HepG2 (cell line): ENCODE data around the gene RAB20. TPM values are rescaled to one million over a fixed set of nuclear protein-coding genes. Genes with fewer than 3 reads are reported as not detected.

ENCODE experiments used
- ATAC-seq: fragments of 200-7000 bp; cut with Tn5 transposase; 3 replicates; pipeline ENCODE4 v1.9.1; 2020; ENCODE audit warnings: mild to moderate bottlenecking, moderate library complexity
- BruUV-seq: library from RNA; stranded (reverse); fragments of 400-500 nt; replicated peaks from 2 replicates; lab custom pipeline; 2021; lab: Mats Ljungman, UMichigan
- CTCF ChIA-PET: fragments of 300-600 bp; formaldehyde crosslinking; extraction: SDS; loops from one replicate; lab custom pipeline; 2021; ENCODE audit warnings: low total read pairs, inconsistent platforms, low intra/inter-chr PET ratio; lab: Yijun Ruan, JAX
- POLR2A ChIA-PET: fragments of 350-600 bp; sonication (Branson Sonifier 250); formaldehyde crosslinking; loops from one replicate; lab custom pipeline; 2020; ENCODE audit warnings: antibody characterized with exemption, inconsistent platforms; lab: Yijun Ruan, JAX
- DNase-seq: peaks from one replicate; pipeline ENCODE4 v3.0.0-alpha.2; 2015; ENCODE audit warnings: low spot score
- FAIRE-seq: peaks from 3 replicates; lab custom pipeline; 2011; peaks lifted over from hg19 to GRCh38; lab: Jason Lieb, UNC
- H2AFZ ChIP-seq: one replicate; pipeline ENCODE4 v1.6.1; 2011; ENCODE audit warnings: low read length, inconsistent platforms
- H3K27ac ChIP-seq: fragments of 300-600 bp; 3 replicates; pipeline ENCODE4 v1.8.0; 2011; ENCODE audit warnings: mixed run types, mild to moderate bottlenecking, mixed read lengths, low read length, inconsistent platforms; ENCODE audit not compliant: insufficient read depth; ENCODE audit errors: extremely low read length
- H3K27me3 ChIP-seq, 2 experiments: fragments of 200-600 bp in 1 of 2; 2 replicates in 1 of 2; 3 replicates in 1 of 2; pipeline versions ENCODE4 v1.6.0 to v1.8.0; 2011; ENCODE audit warnings: low read length in 2 of 2, mild to moderate bottlenecking in 2 of 2, moderate library complexity in 2 of 2, inconsistent platforms in 1 of 2; ENCODE audit not compliant: insufficient read depth in 2 of 2, control insufficient read depth in 1 of 2
- H3K36me3 ChIP-seq, 2 experiments: fragments of 200-600 bp in 1 of 2; replicated peaks in 1 of 2; 2 replicates in 1 of 2; 3 replicates in 1 of 2; pipeline versions ENCODE4 v1.5.1 to v1.8.0; 2011; ENCODE audit warnings: low read length in 2 of 2, inconsistent platforms in 1 of 2; ENCODE audit not compliant: insufficient read depth in 2 of 2, control insufficient read depth in 1 of 2
- H3K4me1 ChIP-seq: 2 replicates; pipeline ENCODE4 v1.5.1; 2012; ENCODE audit warnings: low read length, inconsistent platforms; ENCODE audit not compliant: insufficient read depth
- H3K4me2 ChIP-seq: 2 replicates; pipeline ENCODE4 v1.6.0; 2011; ENCODE audit warnings: low read depth, low read length, inconsistent platforms
- H3K4me3 ChIP-seq, 3 experiments: fragments of 200-600 bp in 1 of 3; sonication (generic), shearing (Covaris generic) in 1 of 3; replicated peaks in 1 of 3; 2 replicates each; pipeline ENCODE4 v1.5.1; 2011 to 2016; ENCODE audit warnings: low read length in 3 of 3, inconsistent platforms in 2 of 3, low read depth in 2 of 3, mild to moderate bottlenecking in 2 of 3, control low read depth in 1 of 3, mixed read lengths in 1 of 3; ENCODE audit not compliant: insufficient read depth in 1 of 3
- H3K79me2 ChIP-seq: one replicate; pipeline ENCODE4 v1.6.1; 2011; ENCODE audit warnings: low read length, inconsistent platforms; ENCODE audit not compliant: insufficient read depth
- H3K9ac ChIP-seq: 2 replicates; pipeline ENCODE4 v1.6.0; 2011; ENCODE audit warnings: mild to moderate bottlenecking, low read depth, low read length, inconsistent platforms; ENCODE audit not compliant: insufficient read depth
- H3K9me3 ChIP-seq: 2 replicates; pipeline ENCODE4 v1.5.1; 2012; ENCODE audit warnings: mild to moderate bottlenecking, low read length
- H4K20me1 ChIP-seq: 2 replicates; pipeline ENCODE4 v1.6.0; 2011; ENCODE audit warnings: inconsistent platforms, mild to moderate bottlenecking, low read length, moderate library complexity; ENCODE audit not compliant: insufficient read depth
- ATRX ChIP-seq: sonication (generic); formaldehyde crosslinking; IDR thresholded peaks from 2 replicates; pipeline ENCODE4 v1.4.0; 2020; ENCODE audit warnings: missing genetic modification reagents, borderline replicate concordance
- HOXA3 ChIP-seq: sonication (generic); formaldehyde crosslinking; IDR thresholded peaks from 2 replicates; pipeline ENCODE4 v1.5.0; 2020; ENCODE audit warnings: missing genetic modification reagents
- KAT8 ChIP-seq: IDR thresholded peaks from 2 replicates; pipeline ENCODE4 v1.6.1; 2016; ENCODE audit warnings: missing genetic modification reagents, missing compliant biosample characterization
- NONO ChIP-seq, 2 experiments: fragments of 450-650 bp in 1 of 2; sonication (generic) in 1 of 2; formaldehyde crosslinking in 1 of 2; IDR thresholded peaks in 1 of 2; conservative IDR thresholded peaks in 1 of 2; 2 replicates each; pipeline versions ENCODE4 v1.6.1 to v1.8.0; 2017 to 2022; ENCODE audit warnings: mild to moderate bottlenecking in 1 of 2, missing genetic modification reagents in 1 of 2, moderate library complexity in 1 of 2
- RXRA ChIP-seq: sonication (generic); formaldehyde crosslinking; IDR thresholded peaks from 2 replicates; pipeline ENCODE4 v1.5.1; 2020; ENCODE audit warnings: missing genetic modification reagents
- SCMH1 ChIP-seq: sonication (generic); formaldehyde crosslinking; IDR thresholded peaks from 2 replicates; pipeline ENCODE4 v1.9.0; 2021; ENCODE audit warnings: missing genetic modification reagents, mild to moderate bottlenecking, borderline replicate concordance
- ZNF256 ChIP-seq: sonication (generic); formaldehyde crosslinking; conservative IDR thresholded peaks from 2 replicates; pipeline ENCODE4 v1.4.0; 2020; ENCODE audit warnings: missing genetic modification reagents
- whole genome bisulfite sequencing: methylation state at CpG from one replicate; pipeline ENCODE4 v1.1.6; 2017; ENCODE audit warnings: low lambda C conversion rate; 5-methylcytosine and 5-hydroxymethylcytosine counted together
- in situ Hi-C: cut with HindIII; loops from 2 replicates; pipeline ENCODE4 v1.10.0; 2017; ENCODE audit warnings: low pct_unique_long_range_greater_than_20kb; ENCODE audit not compliant: extremely low pct_ligation_motif_present
- intact Hi-C: fragments of 100-400 bp; cut with micrococcal nuclease; formaldehyde crosslinking; loops from one replicate; pipeline ENCODE4 v1.10.0; 2022; ENCODE audit not compliant: unreplicated experiment
- polyA plus RNA-seq, 8 experiments: library from polyadenylated mRNA; depleted of rRNA in 3 of 8; stranded (reverse) in 7 of 8; unstranded in 1 of 8; fragments of >200 nt; fragmentation: Illumina TruSeq in 4 of 8; extraction: Trizol in 4 of 8; gene quantifications; 2 replicates each; pipeline versions ENCODE4 v1.2.1 to v1.2.3, GENCODE V29; 2011 to 2016; ENCODE audit warnings: low read depth in 4 of 8, missing spikeins in 1 of 8, mixed read lengths in 1 of 8; ENCODE audit not compliant: insufficient read depth in 1 of 8
- total RNA-seq, 5 experiments: library from RNA; depleted of rRNA; stranded (reverse); fragments of >200 nt; fragmentation: Illumina TruSeq; extraction: Trizol; gene quantifications; 2 replicates each; pipeline ENCODE4 v1.2.3, GENCODE V29; 2016; ENCODE audit warnings: low read depth in 1 of 5
- TF ChIP-seq, protein P1 (sequence below): sonication (generic); formaldehyde crosslinking; IDR thresholded peaks from 2 replicates; pipeline ENCODE4 v1.4.0; 2020; ENCODE audit warnings: mild to moderate bottlenecking, missing genetic modification reagents, borderline replicate concordance

Gene RAB20
- total and polyA plus RNA-seq, 2 of the 13 experiments (the other 11 are each of a cell fraction or from before 2014, with no cell fraction given): 15.6 to 30.5 TPM

- TF ChIP-seq HOXA3 (CRISPR knock-in tag) (0 out of 2 replicates have a peak, but pooled peaks have one; percentile 11), ZNF256 (CRISPR knock-in tag) (peak; percentile 97), KAT8 (no peak), SCMH1 (no peak)
These were observed 4.4 kb downstream of the RAB20 start (continued) for GRCh38 chr13:110557082-110557481.

DNA sequence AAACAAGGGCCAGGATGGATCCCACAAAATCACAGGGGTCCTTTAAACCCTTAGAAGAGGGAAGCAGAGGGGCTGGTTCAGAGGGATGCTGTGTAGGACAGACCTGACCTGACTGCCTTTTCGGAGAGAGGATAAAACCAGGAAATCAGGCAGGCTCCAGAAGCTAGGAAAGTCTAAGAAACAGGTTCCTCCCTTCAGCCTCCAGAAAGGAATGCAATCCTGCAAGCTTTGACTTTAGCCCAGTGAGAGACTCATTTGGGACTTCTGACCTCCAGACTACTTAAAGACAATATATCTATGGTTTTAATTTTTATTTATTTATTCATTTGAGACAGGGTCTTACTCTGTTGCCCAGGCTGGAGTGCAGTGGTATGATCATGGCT is 5.3 kb downstream of the RAB20 start:
- peaks cover 23% of the 10 kb centered on the region; the same call in 1 of the 2 replicates for H4K20me1 ChIP-seq
- BruUV-seq: no TSS peak
- peak overlapping the region; percentile 39 for H3K27ac ChIP-seq
- no peak overlapping the region for H2AFZ ChIP-seq
- no peaks in the 10 kb centered on the region for H3K9me3 ChIP-seq
- TF ChIP-seq, protein P1, sequence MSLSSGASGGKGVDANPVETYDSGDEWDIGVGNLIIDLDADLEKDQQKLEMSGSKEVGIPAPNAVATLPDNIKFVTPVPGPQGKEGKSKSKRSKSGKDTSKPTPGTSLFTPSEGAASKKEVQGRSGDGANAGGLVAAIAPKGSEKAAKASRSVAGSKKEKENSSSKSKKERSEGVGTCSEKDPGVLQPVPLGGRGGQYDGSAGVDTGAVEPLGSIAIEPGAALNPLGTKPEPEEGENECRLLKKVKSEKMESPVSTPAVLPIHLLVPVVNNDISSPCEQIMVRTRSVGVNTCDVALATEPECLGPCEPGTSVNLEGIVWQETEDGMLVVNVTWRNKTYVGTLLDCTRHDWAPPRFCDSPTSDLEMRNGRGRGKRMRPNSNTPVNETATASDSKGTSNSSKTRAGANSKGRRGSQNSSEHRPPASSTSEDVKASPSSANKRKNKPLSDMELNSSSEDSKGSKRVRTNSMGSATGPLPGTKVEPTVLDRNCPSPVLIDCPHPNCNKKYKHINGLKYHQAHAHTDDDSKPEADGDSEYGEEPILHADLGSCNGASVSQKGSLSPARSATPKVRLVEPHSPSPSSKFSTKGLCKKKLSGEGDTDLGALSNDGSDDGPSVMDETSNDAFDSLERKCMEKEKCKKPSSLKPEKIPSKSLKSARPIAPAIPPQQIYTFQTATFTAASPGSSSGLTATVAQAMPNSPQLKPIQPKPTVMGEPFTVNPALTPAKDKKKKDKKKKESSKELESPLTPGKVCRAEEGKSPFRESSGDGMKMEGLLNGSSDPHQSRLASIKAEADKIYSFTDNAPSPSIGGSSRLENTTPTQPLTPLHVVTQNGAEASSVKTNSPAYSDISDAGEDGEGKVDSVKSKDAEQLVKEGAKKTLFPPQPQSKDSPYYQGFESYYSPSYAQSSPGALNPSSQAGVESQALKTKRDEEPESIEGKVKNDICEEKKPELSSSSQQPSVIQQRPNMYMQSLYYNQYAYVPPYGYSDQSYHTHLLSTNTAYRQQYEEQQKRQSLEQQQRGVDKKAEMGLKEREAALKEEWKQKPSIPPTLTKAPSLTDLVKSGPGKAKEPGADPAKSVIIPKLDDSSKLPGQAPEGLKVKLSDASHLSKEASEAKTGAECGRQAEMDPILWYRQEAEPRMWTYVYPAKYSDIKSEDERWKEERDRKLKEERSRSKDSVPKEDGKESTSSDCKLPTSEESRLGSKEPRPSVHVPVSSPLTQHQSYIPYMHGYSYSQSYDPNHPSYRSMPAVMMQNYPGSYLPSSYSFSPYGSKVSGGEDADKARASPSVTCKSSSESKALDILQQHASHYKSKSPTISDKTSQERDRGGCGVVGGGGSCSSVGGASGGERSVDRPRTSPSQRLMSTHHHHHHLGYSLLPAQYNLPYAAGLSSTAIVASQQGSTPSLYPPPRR (CRISPR knock-in tag): no peak
- no peak for TF ChIP-seq NONO (IDR thresholded peaks at IDR 0.05)
- TF ChIP-seq NONO (CRISPR knock-in tag; conservative IDR thresholded peaks at IDR 0.05): no peak
- no peak for TF ChIP-seq RXRA (CRISPR knock-in tag)
- no peak for TF ChIP-seq ATRX (CRISPR knock-in tag)
- H3K4me2 ChIP-seq: peak overlapping the region; percentile 69
- POLR2A ChIA-PET: interaction anchor here (0.6 to 1.1 kb wide), 4 partner anchors 8 to 30 kb away, joined by 3 read pairs; no protein-coding TSS in a partner anchor
- peak overlapping the region in 1 of 3 experiments; percentile 31; a peak in 1 of 6 replicates for H3K4me3 ChIP-seq
- peaks cover 84% of the 10 kb centered on the region for H3K4me1 ChIP-seq
- in situ Hi-C loops (no loop called here), intact Hi-C loops (no loop called here)
- H3K36me3 ChIP-seq: peaks cover 3 to 5% of the 10 kb centered on the region in 2 experiments; a peak in 3 of 5 replicates
- H3K9ac ChIP-seq: peak overlapping the region; percentile 41; the same call in 1 of the 2 replicates
- ATAC-seq (no peak), DNase-seq (no peak), FAIRE-seq (no peak)
- no peaks in the 10 kb centered on the region for H3K27me3 ChIP-seq
- CTCF ChIA-PET: no interaction called here
- WGBS: 100% methylated on average over 1 of the region's 1 CpG
- H3K79me2 ChIP-seq: peaks cover 85% of the 10 kb centered on the region
